Epithelial cell of esophagus (primary cell): Measurements from ENCODE around the gene ZNF205.
A peak's percentile ranks its signal among the peaks of the same experiment; 100 is the strongest.
"Not testable (repeated sequence)": the region's sequence is repeated elsewhere in the genome, so short reads cannot be mapped to it uniquely, and the experiment has no call there.

Source experiments
- DNase-seq: peaks from one replicate; pipeline ENCODE4 v3.0.0; 2010; ENCODE audit warnings: low read depth
- H3K4me3 ChIP-seq: 2 replicates; pipeline ENCODE4 v1.5.1; 2011; ENCODE audit warnings: mild to moderate bottlenecking, low read length, control low read depth
- CTCF ChIP-seq: IDR thresholded peaks from 2 replicates; pipeline ENCODE4 v1.5.1; 2011; ENCODE audit warnings: low read depth, mild to moderate bottlenecking, low read length, control low read depth, inconsistent platforms; ENCODE audit not compliant: insufficient read depth; ENCODE audit errors: missing control alignments

Gene ZNF205

GRCh38 chr16:3112058-3112880 lies at the start of gene ZNF205:
TSS of gene ZNF205 (plus strand) at chr16:3112586. CDS start at chr16:3113431, 845 bp downstream.
- TF ChIP-seq CTCF: no peak
- peak; percentile 82 for DNase-seq
- H3K4me3 ChIP-seq: peak within 1 kb of the TSS; percentile 97

- no peak for TF ChIP-seq CTCF
Observed at GRCh38 chr16:3063625-3064386, 48.6 kb upstream of the ZNF205 start.

GRCh38 chr16:3065069-3065741 lies 47.2 kb upstream of the ZNF205 start, which contains the start of gene IL32:
TSS of gene IL32 (plus strand) at chr16:3065640. CDS start at chr16:3065812, 172 bp downstream.
- H3K4me3 ChIP-seq: no peak within 1 kb of the TSS
- peak; percentile 78 for DNase-seq
- TF ChIP-seq CTCF: no peak

More at GRCh38 chr16:3063625-3064386, 48.6 kb upstream of the ZNF205 start:
- no peak for DNase-seq
- no peak overlapping the region for H3K4me3 ChIP-seq

DNA sequence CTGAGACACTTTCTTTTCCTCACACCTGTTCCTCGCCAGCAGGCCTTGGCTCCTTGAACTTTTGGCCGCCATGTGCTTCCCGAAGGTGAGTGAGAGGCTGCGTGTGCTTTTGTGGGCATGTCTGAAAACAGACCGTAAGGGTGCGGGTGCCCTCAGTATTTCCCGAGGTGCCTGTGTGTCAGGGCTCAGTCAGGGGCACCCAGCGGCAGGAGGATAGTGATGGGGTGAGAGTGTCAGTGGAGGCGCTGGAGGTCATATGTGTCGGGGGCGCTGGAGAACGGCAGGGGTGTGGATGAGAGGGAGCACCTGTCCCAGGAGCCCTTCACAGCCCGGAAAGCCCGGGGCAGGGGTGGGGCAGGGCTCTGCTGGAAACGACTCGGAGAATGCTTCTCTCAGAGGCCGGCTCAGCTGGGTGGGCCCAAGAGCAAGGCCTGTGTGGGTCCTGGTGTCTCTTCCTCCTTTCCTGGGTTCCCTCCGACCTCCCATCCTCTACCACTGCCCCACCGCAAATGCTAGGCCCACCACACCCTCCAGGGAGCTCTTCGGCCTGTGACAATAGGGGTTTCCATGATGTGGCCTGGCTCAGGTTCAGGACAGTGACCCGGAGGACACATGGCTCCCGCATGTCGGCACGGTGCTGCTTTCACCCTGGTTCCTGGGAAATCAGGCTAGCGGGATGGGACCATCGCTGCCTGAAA lies 46.5 kb upstream of the ZNF205 start:
- no peak overlapping the region for H3K4me3 ChIP-seq
- no peak for TF ChIP-seq CTCF
- no peak for DNase-seq

- no peak overlapping the region for H3K4me3 ChIP-seq
- TF ChIP-seq CTCF: no peak
- DNase-seq: no peak
Observed at GRCh38 chr16:3066440-3066748, 46.0 kb upstream of the ZNF205 start.

DNA sequence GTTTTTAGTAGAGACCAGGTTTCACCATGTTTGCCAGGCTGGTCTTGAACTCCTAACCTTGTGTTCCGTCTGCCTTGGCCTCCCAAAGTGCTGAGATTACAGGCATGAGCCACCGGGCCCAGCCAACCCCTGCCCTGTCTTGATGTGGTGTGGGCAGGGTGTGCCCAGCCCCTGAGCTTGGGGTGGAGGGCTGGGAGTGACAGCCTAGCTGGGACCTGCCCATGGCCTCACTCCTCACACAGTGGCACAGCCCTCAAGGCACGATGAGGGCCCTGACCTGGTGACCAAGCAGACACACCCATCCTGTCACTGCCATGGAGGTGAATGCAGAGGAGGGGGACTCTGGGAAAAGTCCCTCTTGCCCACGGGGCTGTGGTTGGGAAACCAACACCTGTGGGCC lies 43.9 kb upstream of the ZNF205 start:
- no peak for TF ChIP-seq CTCF
- H3K4me3 ChIP-seq: no peak overlapping the region
- DNase-seq: no peak

- not testable (repeated sequence) for DNase-seq, H3K4me3 ChIP-seq
Observed at GRCh38 chr16:3069146-3069545, 43.2 kb upstream of the ZNF205 start.
